ENCODE data around the gene VPS13D. TPM values are rescaled to one million over a fixed set of nuclear protein-coding genes. Genes with fewer than 3 reads are reported as not detected.

VPS13D gene
- total RNA-seq, 4 donors from 2014 or later, result 88.3 to 123 (median 113) TPM

- Histone ChIP-seq H3K4me1 (no peaks in the 10 kb centered on the region), H3K27me3 (no peaks in the 10 kb centered on the region), H3K4me3 (no peak overlapping the region), H3K27ac (no peak overlapping the region), H3K9me3 (no peaks in the 10 kb centered on the region), H3K36me3 (peaks cover 0 to 60% (median 0%) of the 10 kb centered on the region in 3 donors)
- DNase-seq, result no peak
- TF ChIP-seq, protein P1, sequence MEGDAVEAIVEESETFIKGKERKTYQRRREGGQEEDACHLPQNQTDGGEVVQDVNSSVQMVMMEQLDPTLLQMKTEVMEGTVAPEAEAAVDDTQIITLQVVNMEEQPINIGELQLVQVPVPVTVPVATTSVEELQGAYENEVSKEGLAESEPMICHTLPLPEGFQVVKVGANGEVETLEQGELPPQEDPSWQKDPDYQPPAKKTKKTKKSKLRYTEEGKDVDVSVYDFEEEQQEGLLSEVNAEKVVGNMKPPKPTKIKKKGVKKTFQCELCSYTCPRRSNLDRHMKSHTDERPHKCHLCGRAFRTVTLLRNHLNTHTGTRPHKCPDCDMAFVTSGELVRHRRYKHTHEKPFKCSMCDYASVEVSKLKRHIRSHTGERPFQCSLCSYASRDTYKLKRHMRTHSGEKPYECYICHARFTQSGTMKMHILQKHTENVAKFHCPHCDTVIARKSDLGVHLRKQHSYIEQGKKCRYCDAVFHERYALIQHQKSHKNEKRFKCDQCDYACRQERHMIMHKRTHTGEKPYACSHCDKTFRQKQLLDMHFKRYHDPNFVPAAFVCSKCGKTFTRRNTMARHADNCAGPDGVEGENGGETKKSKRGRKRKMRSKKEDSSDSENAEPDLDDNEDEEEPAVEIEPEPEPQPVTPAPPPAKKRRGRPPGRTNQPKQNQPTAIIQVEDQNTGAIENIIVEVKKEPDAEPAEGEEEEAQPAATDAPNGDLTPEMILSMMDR (IDR thresholded peaks at IDR 0.05), result no peak
- no peak for TF ChIP-seq POLR2A (IDR thresholded peaks at IDR 0.05)
These were observed 129.7 kb downstream of the VPS13D start for GRCh38 chr1:12359359-12360133.

- no peaks in the 10 kb centered on the region for H3K27me3 ChIP-seq
- TF ChIP-seq, protein P1 (IDR thresholded peaks at IDR 0.05), result no peak
- no peak for TF ChIP-seq POLR2A (IDR thresholded peaks at IDR 0.05)
- H3K36me3 ChIP-seq, result peaks cover 0 to 50% (median 5%) of the 10 kb centered on the region in 3 donors
- no peaks in the 10 kb centered on the region for H3K9me3 ChIP-seq
- H3K4me1 ChIP-seq, result no peaks in the 10 kb centered on the region
- H3K4me3 ChIP-seq, result no peak overlapping the region
- no peak for DNase-seq
- H3K27ac ChIP-seq, result no peak overlapping the region
These were observed 138.8 kb downstream of the VPS13D start for GRCh38 chr1:12368646-12369045.

DNA sequence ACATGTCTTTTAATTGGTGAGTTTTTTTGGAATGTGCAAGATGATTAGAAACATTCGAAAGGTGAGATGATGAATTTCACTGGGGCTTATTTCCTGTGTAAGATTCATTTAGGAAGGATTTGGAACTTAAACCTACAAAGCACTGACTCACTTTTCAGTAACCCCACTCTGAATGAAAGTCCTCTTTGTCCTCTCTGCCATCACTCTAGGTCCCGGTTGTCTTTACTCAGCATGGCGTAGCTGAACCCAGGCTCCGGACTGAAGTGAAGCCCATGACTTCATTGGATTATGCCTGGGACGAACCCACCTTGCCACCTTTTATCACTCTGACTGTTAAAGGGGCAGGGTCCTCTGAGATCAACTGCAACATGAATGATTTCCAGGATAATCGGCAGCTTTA lies 139.4 kb downstream of the VPS13D start:
- H3K4me3 ChIP-seq, result no peak overlapping the region
- H3K4me1 ChIP-seq, result no peaks in the 10 kb centered on the region
- H3K27me3 ChIP-seq, result no peaks in the 10 kb centered on the region
- peaks cover 0 to 55% (median 5%) of the 10 kb centered on the region in 3 donors for H3K36me3 ChIP-seq
- H3K27ac ChIP-seq, result no peak overlapping the region
- TF ChIP-seq, protein P1 (IDR thresholded peaks at IDR 0.05), result no peak
- no peak for TF ChIP-seq POLR2A (IDR thresholded peaks at IDR 0.05)
- no peak for DNase-seq
- no peaks in the 10 kb centered on the region for H3K9me3 ChIP-seq

GRCh38 chr1:12370333-12370975 lies 140.6 kb downstream of the VPS13D start:
- no peaks in the 10 kb centered on the region for H3K27me3 ChIP-seq
- no peak overlapping the region for H3K4me3 ChIP-seq
- H3K9me3 ChIP-seq, result no peaks in the 10 kb centered on the region
- DNase-seq, result no peak
- peaks cover 0 to 54% (median 5%) of the 10 kb centered on the region in 3 donors for H3K36me3 ChIP-seq
- TF ChIP-seq, protein P1 (IDR thresholded peaks at IDR 0.05), result no peak
- no peak for TF ChIP-seq POLR2A (IDR thresholded peaks at IDR 0.05)
- no peaks in the 10 kb centered on the region for H3K4me1 ChIP-seq
- no peak overlapping the region for H3K27ac ChIP-seq

DNA sequence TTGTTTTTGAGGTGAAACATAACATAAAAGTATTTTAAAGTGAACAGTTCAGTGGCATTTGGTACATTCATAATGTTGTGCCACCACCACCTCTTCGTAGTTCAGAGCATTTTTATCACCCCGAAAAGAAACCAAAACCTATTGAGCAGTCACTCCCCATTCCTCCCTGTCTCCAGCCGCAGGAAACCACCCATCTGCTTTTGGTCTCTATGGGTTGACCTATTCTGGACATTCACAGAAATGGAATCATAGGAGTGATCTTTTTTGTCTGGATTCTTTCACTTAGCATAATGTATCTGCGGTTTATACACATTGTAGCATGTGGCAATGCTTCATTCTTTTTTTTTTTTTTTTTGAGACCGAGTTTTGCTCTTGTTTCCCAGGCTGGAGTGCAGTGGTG lies 141.2 kb downstream of the VPS13D start:
- H3K27me3 ChIP-seq, result no peaks in the 10 kb centered on the region
- no peak overlapping the region for H3K4me3 ChIP-seq
- H3K36me3 ChIP-seq, result peaks cover 0 to 53% (median 5%) of the 10 kb centered on the region in 3 donors
- TF ChIP-seq, protein P1 (IDR thresholded peaks at IDR 0.05), result no peak
- H3K4me1 ChIP-seq, result peaks cover 0 to 3% (median 0%) of the 10 kb centered on the region in 4 donors
- H3K9me3 ChIP-seq, result no peaks in the 10 kb centered on the region
- DNase-seq, result no peak
- no peak overlapping the region for H3K27ac ChIP-seq

All from Peyer's patch (tissue), 4 donors.